IMR-90 (cell line): Measurements from ENCODE around the gene KRT10.

Experiments
- BHLHE40 ChIP-seq: fragments of 150-350 bp; IDR thresholded peaks from 2 replicates; pipeline ENCODE4 v1.6.1; 2016; ENCODE audit warnings: mild to moderate bottlenecking, low read depth, low read length
- CEBPB ChIP-seq: IDR thresholded peaks from 2 replicates; pipeline ENCODE4 v1.6.1; 2012; ENCODE audit warnings: low read depth, low read length, improper control_type of control experiment
- CTCF ChIP-seq: conservative IDR thresholded peaks from 2 replicates; pipeline ENCODE4 v1.5.1; 2012; ENCODE audit warnings: mild to moderate bottlenecking, low read depth, low read length, improper control_type of control experiment
- ELK1 ChIP-seq: fragments of 150-350 bp; IDR thresholded peaks from 2 replicates; pipeline ENCODE4 v1.6.1; 2016; ENCODE audit warnings: low read depth, mild to moderate bottlenecking, low read length, moderate library complexity, borderline replicate concordance
- FOS ChIP-seq: fragments of 150-350 bp; IDR thresholded peaks from 2 replicates; pipeline ENCODE4 v1.6.1; 2016; ENCODE audit warnings: low read depth, low read length
- MAFK ChIP-seq: IDR thresholded peaks from 2 replicates; pipeline ENCODE4 v1.6.1; 2012; ENCODE audit warnings: low read depth, low read length, improper control_type of control experiment
- MAZ ChIP-seq: IDR thresholded peaks from 2 replicates; pipeline ENCODE4 v1.6.1; 2012; ENCODE audit warnings: low read depth, mild to moderate bottlenecking, low read length, improper control_type of control experiment, moderate library complexity, borderline replicate concordance
- MXI1 ChIP-seq: IDR thresholded peaks from 2 replicates; pipeline ENCODE4 v1.6.1; 2012; ENCODE audit warnings: low read depth, mild to moderate bottlenecking, low read length, moderate library complexity, borderline replicate concordance
- POLR2A ChIP-seq: IDR thresholded peaks from 2 replicates; pipeline ENCODE4 v1.6.1; 2012; ENCODE audit warnings: mild to moderate bottlenecking, low read depth, low read length
- RAD21 ChIP-seq: IDR thresholded peaks from 2 replicates; pipeline ENCODE4 v1.6.1; 2012; ENCODE audit warnings: low read length, improper control_type of control experiment
- RCOR1 ChIP-seq: IDR thresholded peaks from 2 replicates; pipeline ENCODE4 v1.6.1; 2012; ENCODE audit warnings: mild to moderate bottlenecking, low read length, improper control_type of control experiment; ENCODE audit not compliant: insufficient replicate concordance
- SMC3 ChIP-seq: fragments of 150-350 bp; IDR thresholded peaks from 2 replicates; pipeline ENCODE4 v1.6.1; 2016; ENCODE audit warnings: low read depth, mild to moderate bottlenecking, antibody characterized with exemption, low read length, moderate library complexity
- USF2 ChIP-seq: fragments of 150-350 bp; IDR thresholded peaks from 2 replicates; pipeline ENCODE4 v1.6.1; 2017; ENCODE audit warnings: mild to moderate bottlenecking, antibody characterized with exemption, low read length, low read depth

GRCh38 chr17:40799859-40800258 is 22.6 kb downstream of the KRT10 start, which contains the start of gene KRT28:
- TF ChIP-seq CTCF (no peak), POLR2A (no peak), BHLHE40 (no peak), RAD21 (no peak), USF2 (no peak), ELK1 (no peak), RCOR1 (no peak), MXI1 (no peak), CEBPB (no peak), MAFK (no peak), MAZ (no peak), SMC3 (no peak), FOS (no peak)
